ENCODE results near the gene RHEX.

The RHEX gene

GRCh38 chr1:206030191-206030590 lies 22.8 kb upstream of the RHEX start:
- H3K4me3 ChIP-seq (replicated peaks; ENCODE audit: low read depth, low read length), result no peak overlapping the region
- no peak for DNase-seq (ENCODE audit: low read depth)
- TF ChIP-seq, protein P1, sequence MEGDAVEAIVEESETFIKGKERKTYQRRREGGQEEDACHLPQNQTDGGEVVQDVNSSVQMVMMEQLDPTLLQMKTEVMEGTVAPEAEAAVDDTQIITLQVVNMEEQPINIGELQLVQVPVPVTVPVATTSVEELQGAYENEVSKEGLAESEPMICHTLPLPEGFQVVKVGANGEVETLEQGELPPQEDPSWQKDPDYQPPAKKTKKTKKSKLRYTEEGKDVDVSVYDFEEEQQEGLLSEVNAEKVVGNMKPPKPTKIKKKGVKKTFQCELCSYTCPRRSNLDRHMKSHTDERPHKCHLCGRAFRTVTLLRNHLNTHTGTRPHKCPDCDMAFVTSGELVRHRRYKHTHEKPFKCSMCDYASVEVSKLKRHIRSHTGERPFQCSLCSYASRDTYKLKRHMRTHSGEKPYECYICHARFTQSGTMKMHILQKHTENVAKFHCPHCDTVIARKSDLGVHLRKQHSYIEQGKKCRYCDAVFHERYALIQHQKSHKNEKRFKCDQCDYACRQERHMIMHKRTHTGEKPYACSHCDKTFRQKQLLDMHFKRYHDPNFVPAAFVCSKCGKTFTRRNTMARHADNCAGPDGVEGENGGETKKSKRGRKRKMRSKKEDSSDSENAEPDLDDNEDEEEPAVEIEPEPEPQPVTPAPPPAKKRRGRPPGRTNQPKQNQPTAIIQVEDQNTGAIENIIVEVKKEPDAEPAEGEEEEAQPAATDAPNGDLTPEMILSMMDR (IDR thresholded peaks at IDR 0.05; ENCODE audit: low read length, missing control alignments), result no peak

- DNase-seq (ENCODE audit: low read depth), result peak; percentile 71
- no peak overlapping the region for H3K4me3 ChIP-seq (replicated peaks; ENCODE audit: low read depth, low read length)
- TF ChIP-seq, protein P1 (IDR thresholded peaks at IDR 0.05; ENCODE audit: low read length, missing control alignments), result peak; percentile 100
Observed at GRCh38 chr1:206030714-206031113, 22.3 kb upstream of the RHEX start.

DNA sequence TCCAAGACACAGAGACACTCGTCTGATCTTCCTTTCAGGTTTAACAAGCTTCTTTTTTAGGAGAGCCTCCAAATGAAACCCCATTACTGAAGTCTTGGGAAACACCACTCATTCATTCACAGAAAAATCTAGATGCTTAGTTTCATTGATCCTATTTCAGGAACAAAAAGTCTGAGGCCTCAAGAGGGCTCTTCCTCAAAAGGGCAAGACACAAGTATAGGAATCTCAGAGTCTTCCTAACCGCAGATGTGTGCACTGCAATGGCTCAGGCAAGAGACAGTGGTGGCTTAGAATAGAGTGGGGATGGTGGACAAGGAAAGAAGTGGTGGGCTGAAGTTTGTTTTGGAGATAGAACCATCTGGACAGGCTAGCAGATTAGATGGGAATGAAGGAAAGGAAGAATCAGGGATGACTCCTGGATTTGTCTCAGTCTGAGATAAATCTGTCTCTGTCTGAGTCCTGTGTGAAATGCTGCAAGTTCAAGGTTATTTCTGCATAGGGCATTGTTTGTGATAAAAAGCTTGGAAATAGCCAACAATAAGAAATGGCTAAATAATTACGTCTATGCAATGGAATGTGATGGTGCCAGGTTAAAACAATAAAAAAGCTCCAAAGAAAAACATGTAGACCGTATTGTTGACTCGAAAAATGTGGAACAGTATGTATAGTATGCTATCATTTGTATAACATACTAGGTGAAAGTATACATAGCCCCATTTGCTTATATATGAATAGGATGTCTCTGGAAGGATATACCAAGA lies 20.4 kb upstream of the RHEX start:
- TF ChIP-seq, protein P1 (IDR thresholded peaks at IDR 0.05; ENCODE audit: low read length, missing control alignments), result no peak
- peak; percentile 26 for DNase-seq (ENCODE audit: low read depth)
- H3K4me3 ChIP-seq (replicated peaks; ENCODE audit: low read depth, low read length), result no peak overlapping the region

DNA sequence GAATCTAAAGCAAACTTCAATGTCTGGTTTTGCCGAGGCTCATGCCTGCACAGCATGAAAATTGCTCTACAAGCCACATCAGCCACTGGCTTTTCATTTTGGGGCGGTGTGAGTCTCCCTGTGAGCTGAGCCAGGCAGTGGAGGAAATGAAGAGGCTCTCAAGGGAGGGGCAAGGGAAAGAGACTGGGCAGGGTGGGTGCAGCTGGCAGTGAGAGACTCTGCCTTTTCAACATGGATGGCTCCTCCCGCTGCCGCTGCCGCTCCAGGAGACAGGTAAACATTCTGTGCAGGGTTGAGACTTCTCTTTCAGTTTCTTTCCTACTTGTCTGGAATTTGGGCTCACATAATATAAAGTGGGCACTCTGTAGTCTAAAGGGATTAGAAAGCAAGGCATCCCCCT lies 17.9 kb upstream of the RHEX start:
- TF ChIP-seq, protein P1 (IDR thresholded peaks at IDR 0.05; ENCODE audit: low read length, missing control alignments), result no peak
- H3K4me3 ChIP-seq (replicated peaks; ENCODE audit: low read depth, low read length), result no peak overlapping the region
- DNase-seq (ENCODE audit: low read depth), result no peak

GRCh38 chr1:206036663-206037455 lies 16.1 kb upstream of the RHEX start:
- TF ChIP-seq, protein P1 (IDR thresholded peaks at IDR 0.05; ENCODE audit: low read length, missing control alignments), result no peak
- no peak for DNase-seq (ENCODE audit: low read depth)

GRCh38 chr1:206037581-206037980 lies 15.4 kb upstream of the RHEX start:
- H3K4me3 ChIP-seq (replicated peaks; ENCODE audit: low read depth, low read length), result no peak overlapping the region
- no peak for DNase-seq (ENCODE audit: low read depth)
- TF ChIP-seq, protein P1 (IDR thresholded peaks at IDR 0.05; ENCODE audit: low read length, missing control alignments), result no peak

More at GRCh38 chr1:206036663-206037455, 16.1 kb upstream of the RHEX start:
- H3K4me3 ChIP-seq (replicated peaks; ENCODE audit: low read depth, low read length), result no peak overlapping the region
